Mesendoderm (in vitro differentiated cells): ENCODE measurements around the gene POTEJ. TPM values are rescaled to one million over a fixed set of nuclear protein-coding genes. Genes with fewer than 3 reads are reported as not detected.
"Not testable (repeated sequence)": the region's sequence is repeated elsewhere in the genome, so short reads cannot be mapped to it uniquely, and the experiment has no call there.

ENCODE experiments used
- DNase-seq: peaks from one replicate; pipeline ENCODE4 v3.0.0; 2013
- H2AK5ac ChIP-seq: 2 replicates; pipeline ENCODE4 v1.6.1; 2013; ENCODE audit warnings: low read length, inconsistent platforms
- H2BK120ac ChIP-seq: 2 replicates; pipeline ENCODE4 v1.6.1; 2013; ENCODE audit warnings: low read depth, mild to moderate bottlenecking, low read length, moderate library complexity, mixed read lengths
- H2BK15ac ChIP-seq: replicated peaks from 2 replicates; pipeline ENCODE4 v1.6.1; 2013; ENCODE audit warnings: low read depth, mild to moderate bottlenecking, moderate library complexity
- H2BK5ac ChIP-seq: 2 replicates; pipeline ENCODE4 v1.6.1; 2013; ENCODE audit warnings: low read length, inconsistent platforms
- H3K18ac ChIP-seq: 2 replicates; pipeline ENCODE4 v1.6.1; 2013; ENCODE audit warnings: mild to moderate bottlenecking, low read length, mixed read lengths
- H3K23ac ChIP-seq: one replicate; pipeline ENCODE4 v1.6.1; 2013; ENCODE audit warnings: low read length
- H3K27ac ChIP-seq: 2 replicates; pipeline ENCODE4 v1.5.1; 2013; ENCODE audit warnings: low read depth, mild to moderate bottlenecking, inconsistent platforms, low read length, moderate library complexity
- H3K27me3 ChIP-seq: 2 replicates; pipeline ENCODE4 v1.6.1; 2013; ENCODE audit warnings: low read length, control low read depth, mild to moderate bottlenecking, inconsistent platforms; ENCODE audit not compliant: insufficient read depth, poor library complexity
- H3K36me3 ChIP-seq: 2 replicates; pipeline ENCODE4 v1.6.1; 2013; ENCODE audit warnings: low read length, inconsistent platforms; ENCODE audit not compliant: control insufficient read depth, insufficient read depth
- H3K4ac ChIP-seq: one replicate; pipeline ENCODE4 v1.6.1; 2013; ENCODE audit warnings: low read depth, mild to moderate bottlenecking, low read length, moderate library complexity
- H3K4me1 ChIP-seq: 2 replicates; pipeline ENCODE4 v1.6.1; 2013; ENCODE audit warnings: low read depth, low read length, inconsistent platforms; ENCODE audit not compliant: control insufficient read depth
- H3K4me2 ChIP-seq: 2 replicates; pipeline ENCODE4 v1.6.1; 2013; ENCODE audit warnings: low read length
- H3K4me3 ChIP-seq: 2 replicates; pipeline ENCODE4 v1.5.1; 2013; ENCODE audit warnings: mild to moderate bottlenecking, low read length
- H3K56ac ChIP-seq: one replicate; pipeline ENCODE4 v1.6.1; 2013; ENCODE audit warnings: low read length
- H3K79me1 ChIP-seq: 2 replicates; pipeline ENCODE4 v1.6.1; 2013; ENCODE audit warnings: low read length, inconsistent platforms
- H3K79me2 ChIP-seq: 2 replicates; pipeline ENCODE4 v1.6.1; 2013; ENCODE audit warnings: mild to moderate bottlenecking, low read length; ENCODE audit not compliant: control insufficient read depth, insufficient read depth
- H3K9ac ChIP-seq: 2 replicates; pipeline ENCODE4 v1.6.1; 2013; ENCODE audit warnings: low read length, inconsistent platforms
- H4K5ac ChIP-seq: one replicate; pipeline ENCODE4 v1.6.1; 2013; ENCODE audit warnings: low read length
- H4K8ac ChIP-seq: one replicate; pipeline ENCODE4 v1.6.1; 2013; ENCODE audit warnings: low read depth, mild to moderate bottlenecking, control low read depth, low read length, moderate library complexity
- WGBS: extraction: QIAGEN DNeasy Blood & Tissue Kit; methylation state at CpG from one replicate; pipeline ENCODE4 v1.1.7; 2013; ENCODE audit warnings: low lambda C conversion rate, missing lambda C conversion rate; ENCODE audit not compliant: insufficient coverage; ENCODE audit errors: extremely low coverage; 5-methylcytosine and 5-hydroxymethylcytosine counted together
- polyA plus RNA-seq, 2 experiments: library from polyadenylated mRNA; stranded (reverse); fragments of 200-250 nt; gene quantifications; one replicate each; pipeline ENCODE4 v1.2.3, GENCODE V29; 2013

Gene POTEJ
- 0.01 TPM for polyA plus RNA-seq (2013, experiment 1 of 2)
- polyA plus RNA-seq (2013, experiment 2 of 2) = 0.04 TPM

- H2BK120ac ChIP-seq, H3K4me3 ChIP-seq, DNase-seq, H4K5ac ChIP-seq, H3K18ac ChIP-seq, H3K27ac ChIP-seq, H3K9ac ChIP-seq, H3K4me1 ChIP-seq, H3K56ac ChIP-seq, H2AK5ac ChIP-seq, H3K36me3 ChIP-seq, H3K4ac ChIP-seq, H2BK15ac ChIP-seq, H3K79me2 ChIP-seq, H4K8ac ChIP-seq, H3K23ac ChIP-seq, H3K27me3 ChIP-seq, H2BK5ac ChIP-seq, H3K4me2 ChIP-seq, H3K79me1 ChIP-seq: not testable (repeated sequence)
- no CpG with 5 or more reads among the region's 13 CpGs for WGBS
Measured at GRCh38 chr2:130611140-130611539, at the start of gene POTEJ. Gene POTEJ (plus strand): TSS chr2:130611440. CDS start chr2:130611533, 93 bp downstream.

GRCh38 chr2:130566165-130566564, 45.1 kb upstream of the POTEJ start:
- not testable (repeated sequence) for DNase-seq, H2BK5ac ChIP-seq, H2AK5ac ChIP-seq, H3K4me3 ChIP-seq, H3K18ac ChIP-seq, H3K36me3 ChIP-seq, H2BK15ac ChIP-seq, H3K4me1 ChIP-seq, H3K27me3 ChIP-seq, H4K8ac ChIP-seq, H3K79me1 ChIP-seq, H2BK120ac ChIP-seq, H3K4ac ChIP-seq, H4K5ac ChIP-seq, H3K23ac ChIP-seq, H3K27ac ChIP-seq, H3K4me2 ChIP-seq, H3K79me2 ChIP-seq, H3K56ac ChIP-seq, H3K9ac ChIP-seq
- WGBS = no CpG with 5 or more reads among the region's 4 CpGs

GRCh38 chr2:130571929-130572328, 39.3 kb upstream of the POTEJ start:
- no CpG with 5 or more reads among the region's 3 CpGs for WGBS

GRCh38 chr2:130574230-130574629, 37.0 kb upstream of the POTEJ start:
- not testable (repeated sequence) for H2AK5ac ChIP-seq, H3K79me2 ChIP-seq, H3K4me3 ChIP-seq, DNase-seq, H2BK5ac ChIP-seq, H3K4me2 ChIP-seq, H3K27ac ChIP-seq, H3K36me3 ChIP-seq, H3K4me1 ChIP-seq, H3K23ac ChIP-seq, H2BK15ac ChIP-seq, H4K5ac ChIP-seq, H3K27me3 ChIP-seq, H3K79me1 ChIP-seq, H4K8ac ChIP-seq, H3K9ac ChIP-seq, H2BK120ac ChIP-seq, H3K4ac ChIP-seq, H3K18ac ChIP-seq, H3K56ac ChIP-seq
- WGBS = no CpG with 5 or more reads among the region's 13 CpGs

More at GRCh38 chr2:130571929-130572328, 39.3 kb upstream of the POTEJ start:
- not testable (repeated sequence) for H3K79me2 ChIP-seq, H3K27ac ChIP-seq, H3K56ac ChIP-seq, H3K18ac ChIP-seq, H4K8ac ChIP-seq, H2BK120ac ChIP-seq, H3K4me2 ChIP-seq, H3K27me3 ChIP-seq, DNase-seq, H2BK5ac ChIP-seq, H4K5ac ChIP-seq, H3K4me3 ChIP-seq, H3K9ac ChIP-seq, H3K79me1 ChIP-seq, H3K4me1 ChIP-seq, H3K4ac ChIP-seq, H3K23ac ChIP-seq, H2BK15ac ChIP-seq, H2AK5ac ChIP-seq, H3K36me3 ChIP-seq

- H2BK120ac ChIP-seq, H3K9ac ChIP-seq, H4K8ac ChIP-seq, DNase-seq, H3K36me3 ChIP-seq, H3K56ac ChIP-seq, H3K4ac ChIP-seq, H3K4me1 ChIP-seq, H2BK5ac ChIP-seq, H3K18ac ChIP-seq, H3K4me3 ChIP-seq, H2BK15ac ChIP-seq, H3K27me3 ChIP-seq, H4K5ac ChIP-seq, H2AK5ac ChIP-seq, H3K23ac ChIP-seq, H3K4me2 ChIP-seq, H3K27ac ChIP-seq, H3K79me2 ChIP-seq, H3K79me1 ChIP-seq: not testable (repeated sequence)
- no CpG with 5 or more reads among the region's 8 CpGs for WGBS
Measured at GRCh38 chr2:130576209-130576784, 34.9 kb upstream of the POTEJ start.

GRCh38 chr2:130577559-130577958, 33.7 kb upstream of the POTEJ start:
- H3K4me3 ChIP-seq, DNase-seq, H3K27me3 ChIP-seq, H3K9ac ChIP-seq, H4K8ac ChIP-seq, H2BK15ac ChIP-seq, H3K79me1 ChIP-seq, H3K4me2 ChIP-seq, H3K27ac ChIP-seq, H2BK5ac ChIP-seq, H3K36me3 ChIP-seq, H3K23ac ChIP-seq, H2AK5ac ChIP-seq, H3K4me1 ChIP-seq, H3K18ac ChIP-seq, H3K4ac ChIP-seq, H3K56ac ChIP-seq, H2BK120ac ChIP-seq, H4K5ac ChIP-seq, H3K79me2 ChIP-seq: not testable (repeated sequence)
- WGBS = no CpG with 5 or more reads among the region's 4 CpGs
